Measurements from ENCODE around the gene TMED6. TPM values are rescaled to one million over a fixed set of nuclear protein-coding genes. Genes with fewer than 3 reads are reported as not detected.
A peak's percentile ranks its signal among the peaks of the same experiment; 100 is the strongest.

Gene TMED6
- polyA plus RNA-seq, 1 donor from 2014 or later, result not detected

DNA sequence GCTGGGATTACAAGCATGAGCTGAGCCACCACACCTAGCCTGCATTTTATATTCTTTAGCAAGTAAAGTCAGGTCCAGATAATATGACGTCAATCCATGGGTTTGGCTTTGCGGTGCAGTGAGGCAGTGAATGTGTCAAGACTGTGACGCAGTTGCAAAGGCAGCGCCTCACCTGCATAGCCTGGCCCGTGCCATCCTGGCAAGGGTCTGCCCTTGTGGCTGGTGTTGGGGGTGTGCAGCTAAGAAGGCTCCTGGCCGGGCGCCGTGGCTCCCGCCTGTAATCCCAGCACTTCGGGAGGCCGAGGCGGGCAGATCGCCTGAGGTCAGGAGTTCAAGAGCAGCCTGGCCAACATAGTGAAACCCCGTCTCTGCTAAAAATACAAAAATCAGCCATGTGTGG lies 28.2 kb downstream of the TMED6 start:
- no peak overlapping the region for H3K27ac Mint-ChIP-seq
- peaks cover 3% of the 10 kb centered on the region for H3K36me3 Mint-ChIP-seq
- no peaks in the 10 kb centered on the region for H3K27me3 Mint-ChIP-seq
- no peak overlapping the region for H3K4me3 Mint-ChIP-seq
- no peaks in the 10 kb centered on the region for H3K9me3 Mint-ChIP-seq
- peaks cover 9 to 18% (median 13%) of the 10 kb centered on the region in 3 donors for H3K4me1 Mint-ChIP-seq

DNA sequence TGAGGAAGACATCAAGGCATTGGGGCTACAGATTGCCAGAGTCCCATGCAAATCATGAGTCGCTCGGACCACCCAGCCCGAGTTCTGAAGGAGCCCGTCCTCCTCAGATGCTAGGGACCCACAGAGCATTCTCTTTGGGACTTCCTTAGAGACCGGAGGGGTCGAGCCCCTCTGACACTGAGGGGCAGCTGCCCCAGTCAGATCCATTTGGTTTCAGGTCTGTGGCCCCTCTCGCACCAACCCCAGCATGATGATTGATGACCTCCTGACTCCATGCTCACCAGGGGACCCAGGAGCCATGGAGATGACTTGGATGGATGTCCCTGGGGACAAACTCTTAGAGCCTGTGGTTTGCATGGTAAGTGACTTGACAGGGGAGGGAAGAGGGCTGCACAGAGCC lies 29.2 kb downstream of the TMED6 start:
- H3K27me3 Mint-ChIP-seq, result no peaks in the 10 kb centered on the region
- peaks cover 5 to 13% (median 13%) of the 10 kb centered on the region in 3 donors for H3K4me1 Mint-ChIP-seq
- H3K36me3 Mint-ChIP-seq, result peaks cover 3% of the 10 kb centered on the region
- peak overlapping the region in 1 of 4 donors; percentile 43 for H3K4me3 Mint-ChIP-seq
- H3K9me3 Mint-ChIP-seq, result no peaks in the 10 kb centered on the region
- no peak overlapping the region for H3K27ac Mint-ChIP-seq

- Mint-ChIP-seq H3K27me3 (no peaks in the 10 kb centered on the region), H3K4me1 (peaks cover 0 to 8% (median 5%) of the 10 kb centered on the region in 3 donors), H3K4me3 (no peak overlapping the region), H3K36me3 (peaks cover 3% of the 10 kb centered on the region), H3K9me3 (no peaks in the 10 kb centered on the region), H3K27ac (no peak overlapping the region)
Observed at GRCh38 chr16:69321080-69321479, 30.5 kb downstream of the TMED6 start.

DNA sequence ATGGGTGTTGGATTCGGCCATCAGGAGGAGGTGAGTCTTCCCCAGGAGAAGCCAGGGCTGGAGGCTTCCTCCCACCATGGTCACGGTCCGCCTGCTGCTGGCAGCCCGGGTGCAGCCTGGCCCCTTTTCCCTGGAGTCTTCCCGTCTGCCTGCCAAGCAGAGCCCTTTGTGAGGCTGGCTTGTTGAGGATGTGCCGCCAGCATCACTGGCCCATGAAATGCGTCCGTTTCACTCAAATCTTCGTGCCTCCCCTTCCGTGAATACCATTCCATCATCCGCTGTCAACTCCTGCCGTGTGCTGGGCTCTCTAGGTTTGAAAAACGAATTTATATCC lies 30.9 kb downstream of the TMED6 start:
- Mint-ChIP-seq H3K27ac (no peak overlapping the region), H3K27me3 (no peaks in the 10 kb centered on the region), H3K9me3 (no peaks in the 10 kb centered on the region), H3K4me1 (peaks cover 0 to 10% (median 1%) of the 10 kb centered on the region in 3 donors), H3K4me3 (no peak overlapping the region), H3K36me3 (peaks cover 3% of the 10 kb centered on the region)

DNA sequence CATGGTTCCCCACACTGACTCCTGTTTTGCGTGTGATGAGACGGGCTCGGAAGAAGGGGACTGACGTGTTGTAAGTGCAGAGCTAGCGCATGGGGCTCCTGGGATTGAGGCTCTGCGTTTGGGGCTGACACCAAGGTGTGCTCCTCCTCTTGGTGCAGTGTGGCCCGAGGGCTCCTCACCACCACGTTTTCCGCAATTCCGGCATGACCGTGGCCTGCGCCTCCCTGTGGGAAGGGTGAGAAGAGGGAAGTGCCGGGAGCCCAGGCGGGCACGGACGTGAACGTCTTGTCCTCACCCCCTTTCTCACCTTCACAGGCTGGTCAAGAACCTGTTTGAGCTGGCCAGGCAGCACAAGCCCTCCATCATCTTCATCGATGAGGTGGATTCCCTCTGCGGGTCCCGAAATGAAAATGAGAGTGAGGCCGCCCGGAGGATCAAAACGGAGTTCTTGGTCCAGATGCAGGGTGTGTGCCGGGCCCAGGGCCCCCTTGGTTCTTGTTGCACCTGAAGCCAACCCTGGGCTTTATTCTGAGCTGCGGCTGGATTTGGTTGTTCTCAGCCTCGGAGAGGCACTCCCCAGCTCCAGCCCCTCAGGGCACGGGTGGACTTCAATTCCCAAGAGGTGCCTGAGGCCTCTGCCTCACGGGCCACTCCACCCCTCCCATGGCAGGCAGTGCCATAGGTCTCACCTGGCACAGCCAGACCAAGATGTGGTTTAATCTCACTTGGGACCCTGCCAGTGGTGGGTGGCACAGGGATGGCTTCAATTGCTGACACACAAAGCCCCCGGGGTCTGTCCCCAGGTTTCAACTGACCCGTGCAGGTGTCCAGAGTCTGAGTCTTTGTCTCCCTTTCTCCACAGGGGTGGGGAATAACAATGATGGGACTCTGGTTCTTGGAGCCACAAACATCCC lies 31.5 kb downstream of the TMED6 start:
- no peaks in the 10 kb centered on the region for H3K27me3 Mint-ChIP-seq
- H3K9me3 Mint-ChIP-seq, result no peaks in the 10 kb centered on the region
- H3K36me3 Mint-ChIP-seq, result peaks cover 3% of the 10 kb centered on the region
- no peak overlapping the region for H3K4me3 Mint-ChIP-seq
- peaks cover 0 to 10% (median 0%) of the 10 kb centered on the region in 3 donors for H3K4me1 Mint-ChIP-seq
- H3K27ac Mint-ChIP-seq, result no peak overlapping the region

DNA sequence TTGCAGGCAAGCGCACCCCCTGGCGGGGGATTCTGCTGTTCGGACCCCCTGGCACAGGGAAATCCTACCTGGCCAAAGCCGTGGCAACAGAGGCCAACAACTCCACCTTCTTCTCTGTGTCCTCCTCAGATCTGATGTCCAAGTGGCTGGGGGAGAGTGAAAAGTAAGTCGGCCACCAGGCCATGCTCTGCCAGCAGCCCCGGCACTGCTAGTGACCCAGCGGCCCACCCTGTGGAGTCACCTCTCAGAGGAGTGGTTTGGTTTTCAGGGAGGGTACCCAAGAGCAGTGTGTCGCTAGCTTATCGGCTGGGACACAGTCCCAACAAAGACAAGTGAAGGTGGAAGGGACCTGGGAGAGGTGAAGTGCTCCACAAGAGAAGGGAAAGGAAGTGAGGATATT lies 32.2 kb downstream of the TMED6 start:
- no peaks in the 10 kb centered on the region for H3K9me3 Mint-ChIP-seq
- peaks cover 3% of the 10 kb centered on the region for H3K36me3 Mint-ChIP-seq
- no peaks in the 10 kb centered on the region for H3K27me3 Mint-ChIP-seq
- H3K4me3 Mint-ChIP-seq, result no peak overlapping the region
- peak overlapping the region in 1 of 3 donors; percentile 43 for H3K27ac Mint-ChIP-seq
- peaks cover 0 to 10% (median 0%) of the 10 kb centered on the region in 3 donors for H3K4me1 Mint-ChIP-seq

DNA sequence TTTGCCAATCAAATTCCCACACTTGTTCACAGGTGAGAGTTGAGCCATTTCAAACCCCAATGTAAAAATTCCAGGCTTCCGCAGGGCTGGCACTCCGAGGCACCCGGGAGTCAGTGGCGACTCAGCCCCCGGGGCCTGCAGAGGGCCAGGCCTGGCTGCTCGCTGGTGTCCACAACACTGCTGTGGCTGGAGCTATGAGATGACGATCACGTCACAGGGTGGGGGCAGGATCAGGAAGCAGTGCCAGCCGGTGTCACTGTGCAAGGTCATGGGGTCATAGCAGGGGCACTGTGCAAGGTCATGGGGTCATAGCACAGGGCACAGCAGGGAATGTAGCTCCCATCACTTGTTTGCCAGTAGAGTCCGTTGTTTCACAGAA lies 32.7 kb downstream of the TMED6 start:
- Mint-ChIP-seq H3K27me3 (no peaks in the 10 kb centered on the region), H3K36me3 (peaks cover 3% of the 10 kb centered on the region), H3K4me1 (peaks cover 0 to 10% (median 0%) of the 10 kb centered on the region in 3 donors), H3K9me3 (no peaks in the 10 kb centered on the region), H3K27ac (peak overlapping the region in 1 of 3 donors; percentile 43), H3K4me3 (peak overlapping the region in 1 of 4 donors; percentile 28)

GRCh38 chr16:69318177-69318910 lies 33.2 kb downstream of the TMED6 start:
- no peaks in the 10 kb centered on the region for H3K27me3 Mint-ChIP-seq
- H3K4me3 Mint-ChIP-seq, result no peak overlapping the region
- peaks cover 4 to 10% (median 5%) of the 10 kb centered on the region in 3 donors for H3K4me1 Mint-ChIP-seq
- peaks cover 4% of the 10 kb centered on the region for H3K36me3 Mint-ChIP-seq
- no peak overlapping the region for H3K27ac Mint-ChIP-seq
- no peaks in the 10 kb centered on the region for H3K9me3 Mint-ChIP-seq

DNA sequence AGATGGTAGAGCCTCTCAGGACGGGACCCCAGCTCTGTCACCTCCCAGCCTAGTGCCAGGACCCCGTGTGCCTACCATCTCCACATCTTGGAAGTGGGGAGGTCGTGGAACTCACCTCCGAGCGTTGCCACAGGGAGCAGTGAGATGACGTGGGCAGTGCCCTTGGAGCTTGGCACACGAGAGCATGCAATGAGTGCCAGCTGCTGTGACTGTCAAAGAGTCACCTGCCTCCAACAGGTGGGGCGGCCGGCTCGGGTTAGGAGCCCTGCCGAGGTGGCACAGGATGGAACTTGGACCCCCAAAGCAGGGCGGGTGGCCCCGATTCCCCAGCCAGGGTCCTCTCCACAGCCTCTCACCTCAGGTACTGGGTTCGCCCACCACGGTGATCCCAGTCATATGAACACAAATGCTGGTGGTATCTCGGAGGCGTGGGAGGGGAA lies 35.0 kb downstream of the TMED6 start:
- Mint-ChIP-seq H3K27ac (no peak overlapping the region), H3K9me3 (no peaks in the 10 kb centered on the region), H3K4me3 (no peak overlapping the region), H3K4me1 (peaks cover 12 to 14% (median 13%) of the 10 kb centered on the region in 3 donors), H3K36me3 (peaks cover 4% of the 10 kb centered on the region), H3K27me3 (no peaks in the 10 kb centered on the region)

- Mint-ChIP-seq H3K4me3 (peak overlapping the region in 1 of 4 donors; percentile 55), H3K36me3 (peaks cover 4% of the 10 kb centered on the region), H3K27ac (peak overlapping the region in 2 of 3 donors; percentile 19 to 31), H3K27me3 (no peaks in the 10 kb centered on the region), H3K9me3 (no peaks in the 10 kb centered on the region), H3K4me1 (peaks cover 12 to 14% (median 14%) of the 10 kb centered on the region in 3 donors)
Observed at GRCh38 chr16:69315486-69316311, 35.9 kb downstream of the TMED6 start.

- H3K9me3 Mint-ChIP-seq, result no peaks in the 10 kb centered on the region
- peaks cover 12 to 17% (median 14%) of the 10 kb centered on the region in 3 donors for H3K4me1 Mint-ChIP-seq
- H3K27ac Mint-ChIP-seq, result no peak overlapping the region
- H3K27me3 Mint-ChIP-seq, result no peaks in the 10 kb centered on the region
- peaks cover 2% of the 10 kb centered on the region for H3K36me3 Mint-ChIP-seq
- peak overlapping the region in 1 of 4 donors; percentile 87 for H3K4me3 Mint-ChIP-seq
Observed at GRCh38 chr16:69314534-69314933, 37.1 kb downstream of the TMED6 start.

DNA sequence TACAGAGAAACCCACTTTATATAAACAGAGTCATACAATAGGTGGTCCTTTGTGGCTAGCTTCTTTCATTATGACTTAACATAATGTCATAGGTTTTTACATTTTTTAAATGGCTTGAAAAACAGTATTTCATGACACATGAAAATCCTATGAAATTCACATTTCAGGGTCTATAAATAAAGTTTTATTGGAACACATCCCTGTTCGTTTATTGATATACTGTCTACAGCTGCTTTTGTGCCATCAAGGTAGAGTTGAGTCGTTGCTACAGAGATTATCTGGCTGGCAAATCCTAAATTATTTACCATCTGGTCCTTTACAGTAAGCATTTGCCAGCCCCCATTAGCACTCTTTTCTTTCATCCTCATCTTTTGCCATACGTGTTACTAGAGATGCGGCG lies 38.1 kb downstream of the TMED6 start:
- H3K9me3 Mint-ChIP-seq, result no peaks in the 10 kb centered on the region
- H3K27ac Mint-ChIP-seq, result peak overlapping the region in 2 of 3 donors; percentile 48 to 82

GRCh38 chr16:69311533-69312387 lies 39.8 kb downstream of the TMED6 start:
- Mint-ChIP-seq H3K27me3 (no peaks in the 10 kb centered on the region), H3K4me1 (peaks cover 12 to 17% (median 14%) of the 10 kb centered on the region in 3 donors), H3K36me3 (peaks cover 1% of the 10 kb centered on the region), H3K4me3 (peak overlapping the region; percentile 95 to 98 (median 96)), H3K27ac (peak overlapping the region; percentile 73 to 92 (median 88)), H3K9me3 (no peaks in the 10 kb centered on the region)

More for the DNA sequence above, 38.1 kb downstream of the TMED6 start:
- Mint-ChIP-seq H3K36me3 (peaks cover 1% of the 10 kb centered on the region), H3K4me3 (peak overlapping the region in 3 of 4 donors; percentile 16 to 87 (median 32)), H3K4me1 (peaks cover 12 to 17% (median 14%) of the 10 kb centered on the region in 3 donors), H3K27me3 (no peaks in the 10 kb centered on the region)
